GM21367 (cell line): ENCODE data around the gene CSNK1G2.

Experiments
- ATAC-seq: cut with Tn5 transposase; IDR thresholded peaks from one replicate; pipeline ENCODE4 v1.9.1; 2021; ENCODE audit not compliant: unreplicated experiment

Gene CSNK1G2

GRCh38 chr19:1917926-1918325 is 23.0 kb upstream of the CSNK1G2 start:
- no peak for ATAC-seq

GRCh38 chr19:1918975-1919374 is 22.0 kb upstream of the CSNK1G2 start:
- no peak for ATAC-seq

DNA sequence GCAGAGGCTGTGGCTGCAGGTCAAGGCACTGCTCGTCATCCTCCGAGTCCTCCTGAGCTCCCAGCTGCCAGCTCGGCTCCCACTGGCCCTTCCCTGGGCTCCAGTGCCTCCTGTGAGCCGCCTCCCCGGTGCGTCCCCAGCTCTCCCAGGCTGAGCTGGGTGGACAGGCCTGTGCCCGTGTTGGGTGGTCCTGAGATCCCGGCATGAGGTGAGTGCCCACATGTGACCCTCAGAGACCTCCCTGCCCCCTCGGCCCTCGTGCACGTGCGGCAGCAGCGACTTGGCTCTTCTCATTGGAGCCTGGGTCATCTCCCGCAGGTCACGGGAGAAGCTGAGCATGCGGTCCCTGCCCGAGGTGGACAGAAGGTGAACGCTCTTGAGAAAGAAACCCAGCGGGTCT is 20.3 kb upstream of the CSNK1G2 start:
- ATAC-seq = no peak

- ATAC-seq = no peak
These were observed 19.6 kb upstream of the CSNK1G2 start for GRCh38 chr19:1921326-1921725.

DNA sequence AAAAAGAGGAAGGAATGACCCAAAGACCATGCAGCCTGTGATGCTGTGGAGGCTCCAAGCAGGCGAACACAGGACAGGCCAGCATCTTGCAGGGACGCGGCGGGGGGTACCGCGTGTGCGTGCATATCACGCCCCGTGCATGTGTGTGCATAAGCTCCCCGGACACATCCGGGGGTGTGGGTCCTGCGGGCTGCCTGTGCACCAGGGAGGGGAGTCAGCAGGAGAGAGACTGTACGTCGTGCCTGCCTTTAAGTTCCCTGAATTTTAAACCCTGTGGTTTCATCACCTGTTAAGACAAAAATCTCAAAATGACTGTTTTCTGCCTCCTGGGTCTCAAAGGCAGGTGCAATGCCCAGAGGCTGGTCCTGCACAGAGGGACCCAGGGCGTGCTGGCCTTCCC is 19.1 kb upstream of the CSNK1G2 start:
- no peak for ATAC-seq

DNA sequence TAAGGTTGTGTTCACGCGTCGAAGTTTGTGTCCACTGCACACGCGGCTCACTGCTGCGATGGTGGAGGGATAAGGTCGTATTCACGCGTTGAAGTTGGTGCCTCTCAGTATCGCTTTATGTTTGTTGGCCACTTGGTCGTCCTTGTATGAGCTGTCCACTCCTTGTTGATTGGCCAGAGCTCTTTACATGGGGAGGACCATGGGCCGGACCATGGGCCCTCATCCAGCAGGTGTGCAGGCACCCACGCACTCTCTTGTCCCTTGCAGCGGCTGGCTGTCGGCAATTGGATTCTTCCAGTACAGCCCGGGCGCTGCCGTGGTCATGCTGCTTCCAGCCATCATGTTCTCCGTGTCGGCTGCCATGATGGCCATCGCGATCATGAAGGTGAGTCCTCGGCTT is 18.2 kb upstream of the CSNK1G2 start:
- ATAC-seq = no peak

GRCh38 chr19:1923319-1923718 is 17.7 kb upstream of the CSNK1G2 start:
- no peak for ATAC-seq

DNA sequence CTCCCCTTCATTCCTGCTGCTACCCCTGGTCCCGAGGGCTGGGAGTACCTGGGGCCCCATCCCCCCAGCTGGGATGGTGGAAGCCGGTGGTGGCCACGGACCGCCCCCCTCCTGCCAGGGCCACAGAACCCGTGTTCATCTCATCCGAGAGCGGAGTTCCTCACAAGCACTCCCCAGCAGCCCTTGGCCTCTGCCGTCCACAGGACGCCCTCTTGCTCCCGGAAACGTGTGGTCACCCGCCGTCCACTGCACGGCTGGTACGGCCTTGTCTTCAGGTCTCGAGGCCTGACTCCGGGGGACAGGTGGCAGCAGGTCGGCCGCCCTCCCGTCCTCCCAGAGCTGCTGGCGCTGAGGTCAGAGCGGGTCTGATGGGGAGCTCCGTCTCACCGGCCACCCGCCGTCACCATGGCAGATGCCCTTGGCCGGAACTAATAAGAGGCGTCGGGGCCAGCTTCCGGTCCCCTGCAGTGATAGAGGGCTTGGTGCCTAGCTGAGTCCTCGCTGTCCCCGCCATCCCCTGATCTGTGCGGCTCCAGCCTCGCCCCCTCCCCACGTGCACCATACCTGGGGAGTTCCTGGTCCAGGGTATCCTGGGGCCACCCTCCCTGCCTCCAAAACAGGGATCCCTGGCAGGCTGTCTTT is 16.5 kb upstream of the CSNK1G2 start:
- ATAC-seq = no peak

GRCh38 chr19:1925544-1925943 is 15.4 kb upstream of the CSNK1G2 start:
- no peak for ATAC-seq

- no peak for ATAC-seq
These were observed 11.8 kb upstream of the CSNK1G2 start for GRCh38 chr19:1929021-1929742.

GRCh38 chr19:1931445-1931844 is 9.5 kb upstream of the CSNK1G2 start:
- no peak for ATAC-seq

- ATAC-seq = no peak
These were observed 8.6 kb upstream of the CSNK1G2 start for GRCh38 chr19:1932395-1932794.

DNA sequence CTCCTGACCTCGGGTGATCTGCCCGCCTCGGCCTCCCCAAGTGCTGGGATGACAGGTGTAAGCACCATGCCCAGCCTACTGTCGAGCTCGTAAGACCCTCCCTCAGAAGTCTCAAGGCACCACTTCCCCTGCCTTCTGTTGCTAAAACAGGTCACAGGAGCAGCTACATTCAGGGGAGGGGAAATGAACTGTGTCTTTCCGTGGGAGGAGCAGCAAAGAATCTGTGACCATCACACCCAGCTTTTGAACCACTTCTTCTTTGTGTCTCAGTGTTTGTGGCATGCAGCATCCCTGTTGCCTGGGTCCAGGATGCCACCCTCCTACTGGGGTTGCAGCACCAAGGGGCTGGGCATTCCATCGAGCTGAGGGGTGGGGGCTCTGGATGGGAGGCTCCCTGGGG is 7.7 kb upstream of the CSNK1G2 start:
- ATAC-seq = no peak

GRCh38 chr19:1933942-1934341 is 7.0 kb upstream of the CSNK1G2 start:
- no peak for ATAC-seq

DNA sequence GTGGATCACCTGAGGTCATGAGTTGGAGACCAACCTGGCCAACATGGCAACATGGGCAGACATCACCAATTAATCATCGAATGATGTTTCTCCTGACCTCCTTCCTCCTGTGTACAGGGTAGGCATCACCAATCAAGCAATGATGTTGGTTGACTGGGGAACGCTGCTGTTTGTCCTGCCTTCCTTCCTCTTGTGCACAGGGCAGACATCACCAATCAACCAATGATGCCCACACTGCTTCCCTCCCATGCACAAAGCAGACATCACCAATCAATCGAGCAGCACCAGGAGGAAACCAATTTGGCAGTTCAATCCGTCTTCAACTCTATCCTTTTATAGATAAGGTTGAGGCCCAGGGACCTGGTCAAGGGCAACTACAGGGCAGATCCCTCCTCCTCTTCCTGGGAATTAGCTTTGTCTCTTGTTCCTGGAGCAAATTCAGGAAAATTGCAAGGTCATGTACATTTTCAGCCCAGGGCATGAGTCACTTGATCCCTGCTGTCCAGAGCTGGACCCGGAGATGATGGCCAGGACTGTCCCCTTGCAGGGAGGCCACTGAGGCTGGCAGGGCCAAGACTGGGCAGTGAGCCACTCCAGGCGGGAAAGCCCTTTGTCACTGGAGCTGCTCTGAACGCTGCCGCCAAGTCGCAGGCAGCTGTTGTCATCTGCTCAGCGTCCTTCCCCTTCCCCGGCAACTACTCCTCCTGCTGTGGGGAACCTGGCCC is 5.3 kb upstream of the CSNK1G2 start:
- ATAC-seq = no peak

GRCh38 chr19:1936430-1936829 is 4.5 kb upstream of the CSNK1G2 start:
- no peak for ATAC-seq

GRCh38 chr19:1936916-1937610 is 3.9 kb upstream of the CSNK1G2 start:
- ATAC-seq = no peak

DNA sequence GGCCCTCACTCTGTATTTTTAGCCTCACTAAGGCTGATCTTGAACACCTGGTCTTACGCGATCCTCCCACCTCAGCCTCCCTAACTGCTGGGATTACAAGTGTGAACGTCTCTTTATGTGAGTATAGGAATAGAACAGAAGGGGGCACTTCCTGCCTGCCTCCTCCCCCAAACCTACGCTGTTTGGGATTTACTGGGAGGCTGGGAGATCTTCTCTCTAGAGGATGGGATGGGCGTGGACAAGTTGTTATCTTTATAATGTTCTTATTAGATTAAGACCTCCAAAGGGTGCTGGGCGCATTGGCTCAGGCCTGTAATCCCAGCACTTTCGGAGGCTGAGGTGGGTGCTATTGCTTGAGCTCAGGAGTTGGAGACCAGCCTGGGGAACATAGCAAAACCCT is 2.9 kb upstream of the CSNK1G2 start:
- no peak for ATAC-seq

DNA sequence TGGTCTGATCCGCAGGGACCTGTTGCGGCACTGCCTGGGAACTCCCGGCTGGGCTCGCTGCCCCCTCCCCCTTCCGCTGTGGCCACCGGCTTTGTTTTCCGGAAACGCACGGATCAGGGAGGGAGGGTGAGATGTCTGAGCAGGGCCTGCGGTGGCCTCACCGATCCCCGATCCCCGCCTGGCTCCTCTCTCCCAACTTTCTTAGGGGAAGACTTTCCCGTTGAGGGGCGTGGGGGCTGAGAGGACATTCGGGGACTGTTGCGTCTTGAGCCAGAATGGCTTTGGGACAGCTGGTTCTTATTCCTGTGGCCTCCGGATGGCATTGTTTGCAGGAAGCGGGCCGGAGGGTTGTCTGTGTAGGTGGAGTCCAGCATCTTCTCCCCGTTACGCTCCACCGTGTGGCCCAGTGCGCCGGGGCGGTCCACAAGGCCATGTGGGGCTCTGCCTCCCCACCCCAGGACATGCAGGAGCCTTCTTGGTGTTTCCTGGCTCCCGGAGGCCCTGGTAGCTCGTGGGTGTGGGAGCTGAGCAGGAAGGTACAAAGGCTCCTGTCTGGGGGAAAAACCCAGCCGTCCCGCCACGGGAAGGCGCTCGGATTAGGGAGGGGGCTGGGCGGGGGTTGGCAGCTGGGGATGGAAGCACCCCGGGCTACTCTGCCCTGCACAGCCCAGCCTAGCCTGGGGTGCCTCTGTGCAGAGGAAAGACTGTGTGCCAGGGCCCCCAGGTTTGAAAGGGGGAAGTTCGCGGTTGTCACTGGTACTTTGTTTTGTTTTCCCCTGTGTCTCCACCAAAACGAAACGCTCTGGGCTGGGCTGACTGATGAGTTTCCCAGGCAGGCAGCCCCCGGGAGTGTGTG is 1.3 kb downstream of the CSNK1G2 start:
- ATAC-seq = no peak

GRCh38 chr19:1942934-1943555 is 2.1 kb downstream of the CSNK1G2 start:
- no peak for ATAC-seq
